Omental fat pad (tissue), 4 donors: ENCODE measurements around the gene TARBP1. TPM values are rescaled to one million over a fixed set of nuclear protein-coding genes. Genes with fewer than 3 reads are reported as not detected.
"Not testable (repeated sequence)": the region's sequence is repeated elsewhere in the genome, so short reads cannot be mapped to it uniquely, and the experiment has no call there.

Source experiments
- ATAC-seq: fragments of 150-250 bp; one replicate; pipeline ENCODE4 v1.9.1; 2016; ENCODE audit warnings: mild to moderate bottlenecking, moderate library complexity; ENCODE audit not compliant: low FRiP score
- DNase-seq: peaks from one replicate; pipeline ENCODE4 v3.0.0-alpha.2; 2019; ENCODE audit warnings: low spot score
- CTCF ChIP-seq, 3 donors: fragments of 450-650 bp; IDR thresholded peaks; one replicate each; pipeline ENCODE4 v1.5.1; 2016 to 2017; ENCODE audit warnings: antibody characterized with exemption in 3 of 3, mild to moderate bottlenecking in 3 of 3, moderate library complexity in 2 of 3
- total RNA-seq, 4 donors: library from RNA; depleted of rRNA; stranded (reverse); fragments of >200 nt; gene quantifications; one replicate each; pipeline ENCODE4 v1.1.0, GENCODE V29; 2016

Gene TARBP1
- total RNA-seq, 4 donors from 2014 or later = 12.1 to 26.0 (median 13.6) TPM

- DNase-seq (no peak), ATAC-seq (no peak)
- no peak for TF ChIP-seq CTCF (IDR thresholded peaks at IDR 0.05)
Measured at GRCh38 chr1:234368320-234369032, 110.5 kb downstream of the TARBP1 start.

GRCh38 chr1:234362558-234362957 is 116.4 kb downstream of the TARBP1 start:
- DNase-seq (no peak), ATAC-seq (no peak)
- no peak for TF ChIP-seq CTCF (IDR thresholded peaks at IDR 0.05)

- DNase-seq (no peak), ATAC-seq (no peak)
- no peak for TF ChIP-seq CTCF (IDR thresholded peaks at IDR 0.05)
Measured at GRCh38 chr1:234361102-234361603, 117.8 kb downstream of the TARBP1 start.

GRCh38 chr1:234357831-234358230 is 121.1 kb downstream of the TARBP1 start:
- DNase-seq (no peak), ATAC-seq (no peak)
- no peak for TF ChIP-seq CTCF (IDR thresholded peaks at IDR 0.05)

- ATAC-seq, DNase-seq: not testable (repeated sequence)
Measured at GRCh38 chr1:234356615-234357269, 122.2 kb downstream of the TARBP1 start.

- DNase-seq (no peak), ATAC-seq (no peak)
- no peak for TF ChIP-seq CTCF (IDR thresholded peaks at IDR 0.05)
Measured at GRCh38 chr1:234355782-234356510, 123.0 kb downstream of the TARBP1 start.

GRCh38 chr1:234348964-234349363 is 130.0 kb downstream of the TARBP1 start:
- no peak for TF ChIP-seq CTCF (IDR thresholded peaks at IDR 0.05)
- DNase-seq = no peak

More at GRCh38 chr1:234348964-234349363, 130.0 kb downstream of the TARBP1 start:
- ATAC-seq = no peak
